Measurements from ENCODE around the gene BRD1. TPM values are rescaled to one million over a fixed set of nuclear protein-coding genes. Genes with fewer than 3 reads are reported as not detected.
"Not testable (repeated sequence)": the region's sequence is repeated elsewhere in the genome, so short reads cannot be mapped to it uniquely, and the experiment has no call there.

Gene BRD1
- total RNA-seq, 2 donors from 2014 or later, result 32.7 to 37.7 TPM

DNA sequence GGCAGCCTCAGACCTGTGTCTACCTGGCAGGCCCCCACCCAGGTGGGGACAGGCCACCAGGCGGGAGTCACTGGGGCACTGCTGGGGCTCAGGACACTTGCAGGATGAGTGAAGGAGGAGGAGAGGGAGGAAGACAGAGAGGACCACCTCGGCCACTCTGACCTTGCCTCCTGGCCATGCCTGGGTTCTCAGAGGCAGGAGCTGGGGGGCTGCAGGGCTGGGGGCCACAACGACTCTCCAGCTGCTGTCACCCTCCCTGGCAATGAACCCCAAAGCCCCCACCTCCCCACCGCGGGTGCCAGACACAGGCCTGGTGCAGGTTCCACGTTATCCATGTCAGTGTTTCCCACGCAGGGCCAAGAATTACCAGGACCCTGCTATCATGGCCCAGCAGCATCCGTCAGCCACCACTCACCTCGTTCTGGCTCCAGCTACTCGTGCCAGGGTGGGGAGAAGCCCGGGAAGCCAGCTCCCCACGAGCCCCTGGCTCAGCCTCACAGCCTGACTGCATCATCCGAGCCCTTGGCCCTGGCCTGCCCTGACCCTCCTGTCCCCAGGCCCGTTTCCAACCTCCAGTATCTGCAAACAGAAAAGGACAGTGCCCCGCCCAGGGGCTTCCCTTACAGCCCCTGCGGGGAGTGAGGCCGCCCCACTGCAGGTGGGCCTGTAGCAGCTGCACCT is 62.4 kb downstream of the BRD1 start:
- peak; percentile 16 for DNase-seq
- intact Hi-C loops (cut with DNase I), result loop anchor here (5.0 to 10.0 kb wide), 2 partner anchors 162 to 270 kb away; no protein-coding TSS in a partner anchor
- Histone ChIP-seq H3K9ac (ENCODE audit: low read depth in 2 of 2, low read length in 2 of 2) (no peak overlapping the region), H3K4me1 (no peaks in the 10 kb centered on the region), H3K9me3 (no peaks in the 10 kb centered on the region), H3K36me3 (no peaks in the 10 kb centered on the region), H3K27ac (no peak overlapping the region), H3K27me3 (no peaks in the 10 kb centered on the region), H3K4me3 (no peak overlapping the region)
- TF ChIP-seq, protein P1, sequence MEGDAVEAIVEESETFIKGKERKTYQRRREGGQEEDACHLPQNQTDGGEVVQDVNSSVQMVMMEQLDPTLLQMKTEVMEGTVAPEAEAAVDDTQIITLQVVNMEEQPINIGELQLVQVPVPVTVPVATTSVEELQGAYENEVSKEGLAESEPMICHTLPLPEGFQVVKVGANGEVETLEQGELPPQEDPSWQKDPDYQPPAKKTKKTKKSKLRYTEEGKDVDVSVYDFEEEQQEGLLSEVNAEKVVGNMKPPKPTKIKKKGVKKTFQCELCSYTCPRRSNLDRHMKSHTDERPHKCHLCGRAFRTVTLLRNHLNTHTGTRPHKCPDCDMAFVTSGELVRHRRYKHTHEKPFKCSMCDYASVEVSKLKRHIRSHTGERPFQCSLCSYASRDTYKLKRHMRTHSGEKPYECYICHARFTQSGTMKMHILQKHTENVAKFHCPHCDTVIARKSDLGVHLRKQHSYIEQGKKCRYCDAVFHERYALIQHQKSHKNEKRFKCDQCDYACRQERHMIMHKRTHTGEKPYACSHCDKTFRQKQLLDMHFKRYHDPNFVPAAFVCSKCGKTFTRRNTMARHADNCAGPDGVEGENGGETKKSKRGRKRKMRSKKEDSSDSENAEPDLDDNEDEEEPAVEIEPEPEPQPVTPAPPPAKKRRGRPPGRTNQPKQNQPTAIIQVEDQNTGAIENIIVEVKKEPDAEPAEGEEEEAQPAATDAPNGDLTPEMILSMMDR (IDR thresholded peaks at IDR 0.05), result no peak

DNA sequence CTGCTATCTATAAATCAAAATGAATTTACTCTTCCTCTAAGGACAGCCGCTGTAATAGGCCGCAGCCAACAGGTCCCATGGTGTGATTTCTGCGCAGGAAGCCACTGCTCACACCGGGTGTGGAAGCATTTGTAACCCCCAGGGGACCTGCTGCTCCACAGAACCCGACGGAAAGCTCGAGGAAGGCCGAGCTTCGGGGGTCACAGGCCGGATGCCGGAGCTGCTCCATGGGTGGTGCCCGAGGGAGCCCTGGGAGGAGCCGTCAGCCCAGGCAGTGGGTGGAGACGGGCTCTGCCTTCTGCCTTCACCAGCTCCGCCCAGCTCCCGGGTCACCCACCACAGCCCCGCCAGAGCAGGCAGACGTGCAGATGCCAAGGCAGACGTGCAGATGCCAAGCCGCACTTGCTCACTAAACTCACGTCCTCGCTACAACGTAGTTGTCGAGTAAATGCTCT is 63.5 kb downstream of the BRD1 start:
- H3K9me3 ChIP-seq, result no peaks in the 10 kb centered on the region
- H3K9ac ChIP-seq (ENCODE audit: low read depth in 2 of 2, low read length in 2 of 2), result no peak overlapping the region
- H3K36me3 ChIP-seq, result no peaks in the 10 kb centered on the region
- no peak overlapping the region for H3K27ac ChIP-seq
- no peak for DNase-seq
- TF ChIP-seq, protein P1 (IDR thresholded peaks at IDR 0.05), result no peak
- intact Hi-C loops (cut with DNase I), result loop anchor here (10.0 kb wide), 1 partner anchor 271 kb away; no protein-coding TSS in a partner anchor
- H3K27me3 ChIP-seq, result no peaks in the 10 kb centered on the region
- H3K4me1 ChIP-seq, result no peaks in the 10 kb centered on the region
- no peak overlapping the region for H3K4me3 ChIP-seq

DNA sequence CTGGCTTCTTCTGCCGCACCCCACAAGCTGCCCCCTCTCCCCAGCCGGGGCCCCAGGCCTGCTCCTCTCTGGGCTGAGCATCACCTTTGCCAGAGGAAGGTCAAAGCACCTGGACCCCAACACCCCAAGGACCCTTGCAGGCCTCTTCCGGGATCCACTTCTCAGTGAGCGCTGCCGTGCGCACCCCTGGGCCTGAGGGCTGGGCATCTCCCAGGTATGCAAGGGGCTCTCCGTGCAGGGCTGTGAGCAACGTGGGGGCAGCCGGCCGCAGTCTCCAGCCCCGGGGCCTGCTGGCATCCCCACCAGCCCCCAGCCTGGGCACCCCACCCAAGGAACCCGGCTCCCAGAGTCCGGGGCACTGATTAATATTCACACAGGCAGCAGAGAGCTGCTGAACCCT is 64.0 kb downstream of the BRD1 start:
- intact Hi-C loops (cut with DNase I), result loop anchor here (10.0 kb wide), 1 partner anchor 271 kb away; no protein-coding TSS in a partner anchor

DNA sequence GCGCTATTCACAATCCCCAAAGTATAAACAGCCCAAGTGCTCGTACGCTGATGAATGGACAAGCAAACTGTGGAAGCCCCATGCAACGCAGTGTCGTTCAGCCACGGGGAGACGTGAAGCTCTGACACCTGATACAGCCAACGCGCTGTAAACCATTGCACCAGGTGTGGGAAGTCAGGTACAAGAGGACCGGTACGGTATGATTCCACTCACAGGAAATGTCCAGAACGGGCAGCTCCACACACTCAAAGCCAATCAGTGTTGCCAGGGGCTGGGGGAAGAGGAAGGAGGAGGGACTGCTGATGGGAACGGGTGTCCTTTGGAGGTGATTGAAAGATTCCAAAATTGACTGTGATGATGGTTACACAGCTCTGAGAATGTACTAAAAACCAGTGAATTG is 64.5 kb downstream of the BRD1 start:
- H3K4me1 ChIP-seq, result no peaks in the 10 kb centered on the region
- TF ChIP-seq, protein P1 (IDR thresholded peaks at IDR 0.05), result no peak
- H3K9ac ChIP-seq (ENCODE audit: low read depth in 2 of 2, low read length in 2 of 2), result no peak overlapping the region
- no peaks in the 10 kb centered on the region for H3K9me3 ChIP-seq
- H3K4me3 ChIP-seq, result no peak overlapping the region
- no peaks in the 10 kb centered on the region for H3K27me3 ChIP-seq
- DNase-seq, result no peak
- H3K36me3 ChIP-seq, result no peaks in the 10 kb centered on the region
- intact Hi-C loops (cut with DNase I), result loop anchor here (10.0 kb wide), 1 partner anchor 272 kb away; no protein-coding TSS in a partner anchor
- no peak overlapping the region for H3K27ac ChIP-seq

More for the DNA sequence above, 64.0 kb downstream of the BRD1 start:
- no peaks in the 10 kb centered on the region for H3K36me3 ChIP-seq
- no peak overlapping the region for H3K4me3 ChIP-seq
- H3K9ac ChIP-seq (ENCODE audit: low read depth in 2 of 2, low read length in 2 of 2), result no peak overlapping the region
- no peaks in the 10 kb centered on the region for H3K4me1 ChIP-seq
- H3K27ac ChIP-seq, result no peak overlapping the region
- TF ChIP-seq, protein P1 (IDR thresholded peaks at IDR 0.05), result no peak
- no peak for DNase-seq
- H3K27me3 ChIP-seq, result no peaks in the 10 kb centered on the region
- no peaks in the 10 kb centered on the region for H3K9me3 ChIP-seq

DNA sequence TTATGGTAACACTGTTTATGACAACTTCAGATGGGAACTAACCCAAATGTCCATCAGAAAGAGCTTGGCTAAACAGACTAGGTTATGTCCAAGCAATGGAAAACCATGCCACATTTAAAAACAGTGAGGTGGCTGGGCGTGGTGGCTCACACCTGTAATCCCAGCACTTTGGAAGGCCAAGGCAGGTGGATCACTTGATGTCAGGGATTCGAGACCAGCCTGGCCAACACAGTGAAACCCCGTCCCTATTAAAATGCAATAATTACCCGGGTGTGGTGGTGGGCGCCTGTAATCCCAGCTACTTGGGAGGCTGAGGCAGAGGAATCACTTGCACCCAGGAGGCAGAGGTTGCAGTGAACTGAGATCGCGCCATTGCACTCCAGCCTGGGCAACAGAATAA is 65.1 kb downstream of the BRD1 start:
- H3K36me3 ChIP-seq; H3K27ac ChIP-seq; H3K4me3 ChIP-seq; H3K9me3 ChIP-seq; H3K27me3 ChIP-seq; H3K4me1 ChIP-seq; H3K9ac ChIP-seq (ENCODE audit: low read depth in 2 of 2, low read length in 2 of 2): not testable (repeated sequence)
- intact Hi-C loops (cut with DNase I), result loop anchor here (10.0 kb wide), 1 partner anchor 272 kb away; no protein-coding TSS in a partner anchor
- peak; percentile 11 for DNase-seq

DNA sequence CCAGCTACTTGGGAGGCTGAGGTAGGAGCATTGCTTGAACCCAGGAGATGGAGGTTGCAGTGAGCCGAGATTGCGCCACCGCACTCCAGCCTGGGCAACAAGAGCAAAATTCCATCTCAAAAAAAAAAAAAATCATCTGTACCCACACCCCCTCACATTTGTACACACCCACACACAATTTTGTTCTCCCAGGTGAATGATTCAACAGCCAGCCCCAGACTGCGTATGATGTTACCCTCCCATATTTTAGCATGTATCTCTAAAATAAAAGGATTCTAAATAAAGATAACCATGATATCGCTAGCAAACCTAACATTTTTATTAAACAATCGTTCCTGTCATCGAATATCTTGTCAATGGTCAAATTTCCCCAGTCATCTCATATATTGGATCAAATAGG is 65.8 kb downstream of the BRD1 start:
- no peak overlapping the region for H3K9ac ChIP-seq (ENCODE audit: low read depth in 2 of 2, low read length in 2 of 2)

More for the DNA sequence above, 65.8 kb downstream of the BRD1 start:
- no peaks in the 10 kb centered on the region for H3K36me3 ChIP-seq
- H3K27ac ChIP-seq, result no peak overlapping the region
- H3K27me3 ChIP-seq, result no peaks in the 10 kb centered on the region
- TF ChIP-seq, protein P1 (IDR thresholded peaks at IDR 0.05), result no peak
- intact Hi-C loops (cut with DNase I), result loop anchor here (10.0 kb wide), 1 partner anchor 273 kb away; no protein-coding TSS in a partner anchor
- H3K4me1 ChIP-seq, result no peaks in the 10 kb centered on the region
- no peak overlapping the region for H3K4me3 ChIP-seq
- H3K9me3 ChIP-seq, result no peaks in the 10 kb centered on the region
- DNase-seq, result no peak
